NCI-H1417 (cell line): ENCODE results near the gene TMEM120B.
"Not testable (repeated sequence)": the region's sequence is repeated elsewhere in the genome, so short reads cannot be mapped to it uniquely, and the experiment has no call there.

Source experiments
- DNase-seq, 3 experiments: peaks; one replicate each; lab custom pipeline; 2025; lab: John Stamatoyannopoulos, UW

TMEM120B gene

DNA sequence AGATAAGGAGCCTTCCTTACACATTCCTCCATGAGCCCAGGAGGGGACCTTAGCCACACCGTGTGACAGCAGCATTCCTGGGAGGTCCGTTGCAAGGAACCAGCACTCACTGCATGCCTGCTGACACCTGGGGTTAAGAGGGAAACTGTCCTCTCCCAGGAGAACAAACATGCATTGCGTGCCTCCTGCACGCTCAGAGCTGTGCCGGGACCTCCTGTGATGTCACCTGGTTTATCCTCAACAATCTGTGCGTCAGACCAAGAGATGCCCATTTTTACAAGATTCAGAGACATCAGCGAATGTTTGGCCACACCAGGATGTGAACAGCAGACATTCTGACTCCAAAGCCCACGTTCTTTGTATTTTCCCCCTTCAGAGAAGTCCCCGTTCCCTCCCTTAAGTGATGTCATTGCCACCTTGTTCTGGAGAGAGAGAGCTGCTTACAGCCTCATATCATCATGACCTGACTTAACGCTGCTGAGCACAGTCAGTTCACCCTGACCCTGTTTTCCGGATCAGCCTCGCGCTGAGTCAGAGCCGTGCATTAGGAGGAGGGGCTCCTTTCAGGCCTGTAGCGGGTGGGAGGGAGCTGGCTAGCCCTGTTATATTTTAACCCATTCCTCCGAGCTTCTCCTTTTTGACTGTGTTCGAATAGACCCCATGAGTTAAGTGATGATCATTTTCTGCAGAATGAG lies 36.2 kb downstream of the TMEM120B start:
- no peak for DNase-seq

- no peak for DNase-seq
These were observed 36.7 kb downstream of the TMEM120B start for GRCh38 chr12:121749267-121749666.

- DNase-seq = no peak
These were observed 38.0 kb downstream of the TMEM120B start for GRCh38 chr12:121750507-121750955.

GRCh38 chr12:121751034-121751433 lies 38.5 kb downstream of the TMEM120B start:
- no peak for DNase-seq

- no peak for DNase-seq
These were observed 39.3 kb downstream of the TMEM120B start for GRCh38 chr12:121751749-121752351.

DNA sequence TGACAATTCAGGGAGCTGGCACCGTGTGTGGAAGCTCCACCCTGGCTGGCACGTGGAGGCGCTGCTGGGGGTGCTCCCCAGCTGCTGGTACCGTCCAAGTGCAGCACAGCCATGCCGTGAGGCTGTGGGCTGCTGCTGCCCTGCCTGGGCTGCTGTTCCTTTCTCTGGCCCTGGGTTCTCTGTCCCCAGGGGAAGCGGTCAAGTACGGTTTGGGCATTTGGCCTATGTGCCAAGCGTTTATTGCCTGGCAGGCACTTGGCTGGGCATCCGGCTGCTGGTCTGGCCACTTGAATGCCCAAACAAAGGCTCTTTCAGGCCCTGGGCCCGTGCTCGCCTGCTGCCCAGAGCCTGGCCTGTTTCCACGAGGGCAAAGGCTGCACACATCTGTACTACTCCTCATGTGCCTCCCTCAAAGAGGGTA lies 41.3 kb downstream of the TMEM120B start:
- DNase-seq = no peak

GRCh38 chr12:121754836-121755235 lies 42.3 kb downstream of the TMEM120B start:
- DNase-seq = no peak

DNA sequence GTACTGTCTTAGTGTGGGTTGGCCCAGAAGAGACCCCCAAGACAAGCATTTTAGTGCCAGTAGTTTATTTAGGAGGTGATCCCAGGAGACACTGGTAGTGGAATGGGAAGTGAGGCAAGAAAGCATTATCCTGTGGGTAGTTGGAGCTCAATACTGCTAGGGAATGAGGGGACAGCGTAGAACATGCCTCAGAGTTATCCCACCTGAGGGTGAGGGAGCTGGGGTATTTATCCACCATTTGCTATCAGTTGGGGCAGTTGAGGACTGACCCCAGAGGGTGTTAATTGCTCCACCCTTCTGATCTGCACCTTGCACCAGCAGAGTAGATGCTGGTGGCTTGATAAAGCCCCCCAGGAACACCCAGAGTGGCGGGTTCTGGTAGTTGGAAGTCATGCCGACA lies 43.0 kb downstream of the TMEM120B start:
- DNase-seq = no peak

DNA sequence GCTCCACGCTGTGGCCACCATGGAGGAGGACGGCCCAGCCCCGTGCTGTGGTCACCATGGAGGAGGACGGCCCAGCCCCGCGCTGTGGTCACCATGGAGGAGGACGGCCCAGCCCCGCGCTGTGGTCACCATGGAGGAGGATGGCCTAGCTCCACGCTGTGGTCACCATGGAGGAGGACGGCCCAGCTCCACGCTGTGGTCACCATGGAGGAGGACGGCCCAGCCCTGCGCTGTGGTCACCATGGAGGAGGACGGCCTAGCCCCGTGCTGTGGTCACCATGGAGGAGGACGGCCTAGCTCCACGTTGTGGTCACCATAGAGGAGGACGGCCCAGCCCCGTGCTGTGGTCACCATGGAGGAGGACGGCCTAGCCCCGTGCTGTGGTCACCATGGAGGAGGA lies 46.0 kb downstream of the TMEM120B start:
- not testable (repeated sequence) for DNase-seq

GRCh38 chr12:121762269-121762668 lies 49.7 kb downstream of the TMEM120B start:
- no peak for DNase-seq

- DNase-seq = no peak
These were observed 52.3 kb downstream of the TMEM120B start for GRCh38 chr12:121764808-121765207.

- no peak for DNase-seq
These were observed 53.0 kb downstream of the TMEM120B start for GRCh38 chr12:121765573-121765972.

DNA sequence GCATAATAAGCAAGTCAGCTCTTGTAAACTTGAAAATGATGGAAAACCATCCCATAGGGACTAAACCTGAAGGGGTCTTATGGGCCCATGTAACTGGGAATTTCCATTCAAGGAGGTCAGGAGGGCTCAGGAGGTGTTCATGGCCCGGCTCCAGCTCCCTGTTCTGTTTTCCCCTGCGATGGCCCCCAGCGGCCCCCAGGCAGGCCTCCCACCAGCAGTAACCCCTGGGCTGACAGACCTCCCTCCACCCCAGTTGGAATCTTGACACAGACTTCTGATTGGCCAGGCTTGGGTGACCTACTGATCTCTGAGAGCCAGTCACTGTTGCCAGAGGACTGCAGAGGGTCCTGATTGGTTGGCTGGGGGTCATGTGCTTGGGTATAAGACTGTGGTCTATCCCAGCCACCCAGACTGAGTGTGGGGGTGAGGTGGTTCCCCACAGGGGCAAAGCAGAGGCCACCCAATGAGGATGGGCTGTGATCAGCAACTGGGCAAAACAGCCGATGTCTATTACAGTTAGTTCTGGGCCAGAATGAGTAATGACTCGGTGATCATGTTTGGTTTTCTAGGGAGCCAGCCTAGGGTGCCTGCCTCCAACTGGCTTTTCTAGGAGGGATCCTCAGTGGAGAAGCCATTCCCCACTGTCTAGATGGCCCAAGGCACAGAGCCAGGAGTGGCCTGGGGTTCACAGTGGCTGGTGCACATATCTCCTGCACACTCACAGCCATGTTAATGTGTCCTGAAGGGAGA lies 53.9 kb downstream of the TMEM120B start:
- DNase-seq = no peak

DNA sequence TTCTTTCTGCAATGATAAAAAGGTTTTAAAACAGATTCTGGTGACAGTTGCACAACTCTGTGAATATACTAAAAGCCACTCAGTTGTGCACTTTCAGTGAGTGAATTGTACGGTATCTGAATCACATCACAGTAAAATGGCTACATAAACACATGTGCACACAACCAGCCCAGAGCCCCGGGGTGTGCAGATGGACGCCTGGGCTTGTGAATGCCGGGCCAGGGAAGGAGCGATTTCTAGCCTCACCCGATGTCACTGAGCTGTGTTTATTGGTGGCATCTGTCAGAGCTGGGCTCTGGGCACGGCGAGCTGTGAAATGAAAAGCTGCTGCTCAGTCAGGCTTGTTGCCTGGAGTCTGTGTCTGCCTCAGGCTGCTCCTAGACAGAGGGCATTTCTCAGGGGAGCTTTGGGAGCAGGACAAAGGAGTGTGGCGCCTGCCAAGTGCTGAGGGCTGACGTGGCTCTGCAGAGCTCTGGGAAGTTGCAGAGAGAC lies 55.0 kb downstream of the TMEM120B start:
- DNase-seq = no peak

GRCh38 chr12:121769297-121769830 lies 56.8 kb downstream of the TMEM120B start:
- no peak for DNase-seq

DNA sequence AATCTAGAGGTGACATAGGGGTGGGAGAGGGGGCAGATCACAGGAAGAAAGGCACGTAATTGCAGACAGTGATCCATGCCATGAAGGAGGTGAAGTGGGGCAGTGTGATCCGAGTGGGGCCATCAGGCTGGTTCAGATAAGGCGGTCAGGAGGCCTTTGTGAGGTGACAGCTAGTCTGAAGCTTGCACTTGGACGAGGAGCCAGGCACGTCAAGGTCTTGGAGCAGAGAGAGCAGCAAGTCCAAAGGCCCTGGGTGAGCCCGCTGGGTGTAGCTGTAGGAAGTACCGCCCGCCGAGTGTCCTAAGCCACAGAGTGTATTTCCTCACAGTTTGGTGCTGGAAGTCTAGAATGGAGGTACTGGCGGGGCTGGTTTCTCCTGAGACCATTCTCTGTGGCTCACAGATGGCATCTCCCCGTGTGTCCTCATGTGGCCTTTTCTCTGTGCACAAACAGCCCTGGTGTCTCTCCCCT lies 57.3 kb downstream of the TMEM120B start:
- DNase-seq = no peak

- no peak for DNase-seq
These were observed 57.8 kb downstream of the TMEM120B start for GRCh38 chr12:121770388-121770787.

DNA sequence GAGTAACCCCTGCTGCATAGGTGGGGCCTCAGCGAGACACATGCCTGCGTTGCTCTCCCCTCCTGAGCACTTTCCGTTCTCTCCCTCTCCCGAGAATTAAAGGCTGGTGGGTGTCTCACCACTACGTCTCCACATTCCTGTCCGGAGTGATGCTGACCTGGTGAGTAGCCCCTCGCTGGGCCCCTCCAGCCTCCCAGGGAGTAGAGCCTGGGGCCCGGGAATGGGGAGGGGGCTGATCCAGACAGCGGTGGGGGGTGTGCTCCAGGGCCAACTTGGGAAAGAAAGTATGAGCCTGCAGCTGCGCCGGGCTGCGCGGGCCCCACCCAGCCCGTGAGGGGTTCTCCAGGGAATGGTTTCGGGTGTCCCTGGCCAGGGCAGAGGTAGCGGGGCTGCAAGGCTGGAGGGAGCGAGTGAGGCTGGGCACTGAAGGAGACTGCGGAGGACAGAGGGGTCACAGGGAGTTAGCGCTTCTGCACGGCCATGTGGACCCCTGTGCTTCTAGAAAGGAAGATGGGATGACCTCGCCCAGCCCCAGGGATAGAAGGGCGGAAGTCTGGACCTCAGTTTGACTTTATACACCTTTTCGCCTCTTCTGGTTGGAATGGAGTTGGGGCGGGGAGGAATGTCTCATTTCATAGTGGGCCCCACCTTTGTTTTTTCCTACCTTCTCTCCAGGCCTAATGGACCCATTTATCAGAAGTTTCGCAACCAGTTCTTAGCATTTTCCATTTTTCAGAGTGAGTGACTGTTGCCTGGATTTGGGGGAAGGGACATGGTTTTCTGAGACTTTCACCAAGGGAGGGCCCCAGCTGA lies 58.5 kb downstream of the TMEM120B start:
- DNase-seq = no peak

DNA sequence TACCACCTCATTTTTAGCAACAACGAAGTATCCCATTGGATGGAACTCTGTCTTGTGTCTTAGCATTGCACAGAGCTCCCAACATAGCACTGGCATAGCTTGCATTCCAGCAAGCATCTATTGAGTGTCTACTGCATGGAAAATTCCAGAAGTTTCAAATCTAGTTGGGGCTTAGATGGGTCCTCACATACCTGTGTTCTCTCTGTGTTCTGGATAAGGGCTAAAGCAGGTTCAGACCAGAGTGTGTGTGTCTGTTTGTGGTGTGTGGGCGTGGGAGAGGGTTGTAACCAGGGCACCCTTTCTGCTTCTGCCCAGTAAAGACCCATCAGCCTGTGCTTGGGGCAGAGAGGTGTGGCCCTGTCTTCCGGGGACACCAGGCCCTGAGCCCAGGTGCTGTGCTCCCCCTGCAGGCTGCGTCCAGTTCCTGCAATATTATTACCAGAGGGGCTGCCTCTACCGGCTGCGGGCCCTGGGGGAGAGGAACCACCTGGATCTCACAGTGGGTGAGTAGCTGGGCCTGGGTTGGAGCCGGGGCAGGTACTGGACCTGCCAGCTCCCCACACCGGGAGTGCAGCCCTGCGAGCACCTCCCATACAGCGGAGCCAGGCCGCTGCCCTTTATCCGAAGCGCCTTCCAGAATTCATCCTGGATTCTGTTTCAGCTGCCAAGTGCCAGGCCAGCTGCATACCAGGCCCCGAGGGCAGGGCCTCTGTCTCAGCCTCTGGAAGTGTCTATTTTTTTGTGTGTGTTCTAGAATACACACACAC lies 60.6 kb downstream of the TMEM120B start:
- DNase-seq = peak; percentile 50 to 77 (median 53)

DNA sequence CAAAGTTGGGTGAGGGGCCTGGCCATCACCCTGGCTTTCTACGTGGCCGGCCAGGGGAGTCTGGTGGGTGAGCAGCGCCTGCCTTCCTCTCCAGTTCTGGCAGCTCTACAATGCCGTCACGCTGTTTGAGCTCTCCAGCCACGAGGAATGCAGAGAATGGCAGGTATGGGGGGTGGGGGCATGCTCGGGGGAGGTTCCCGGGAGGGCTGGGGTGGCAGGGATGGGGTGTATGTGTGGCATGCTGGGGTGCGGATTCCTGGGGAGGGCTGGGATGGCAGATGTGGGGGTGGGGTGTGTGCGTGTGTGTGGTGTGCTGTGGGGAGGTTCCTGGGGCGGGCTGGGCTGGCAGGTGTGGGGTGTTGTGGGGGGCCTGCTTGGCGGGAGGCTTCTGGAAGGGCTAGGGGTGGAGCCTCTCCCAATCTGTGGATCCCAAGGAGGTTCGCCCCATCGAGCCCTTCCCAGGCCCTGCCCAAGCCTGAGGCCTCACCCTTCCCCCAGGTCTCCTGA lies 62.5 kb downstream of the TMEM120B start:
- no peak for DNase-seq

- no peak for DNase-seq
These were observed 62.9 kb downstream of the TMEM120B start for GRCh38 chr12:121775501-121775900.
